Measurements from ENCODE around the gene COG5.

The COG5 gene

GRCh38 chr7:107596881-107597581 is 33.3 kb upstream of the COG5 start (continued):
- TF ChIP-seq CTCF (tag by site-specific recombination; IDR thresholded peaks at IDR 0.05) (no peak), GFI1B (tag by site-specific recombination; IDR thresholded peaks at IDR 0.05) (peak; percentile 98), ZNF704 (tag by site-specific recombination; IDR thresholded peaks at IDR 0.05) (no peak), ZNF555 (tag by site-specific recombination; conservative IDR thresholded peaks at IDR 0.05) (no peak), ZNF18 (tag by site-specific recombination; IDR thresholded peaks at IDR 0.05) (peak; percentile 50; the same call in 1 of the 2 replicates)

- Histone ChIP-seq H3K9me3 (ENCODE audit: control insufficient read depth, insufficient read depth, low read depth, low read length) (no peaks in the 10 kb centered on the region), H3K4me1 (ENCODE audit: control insufficient read depth, insufficient read depth, low read length) (peaks cover 3% of the 10 kb centered on the region), H3K4me3 (ENCODE audit: low read depth, low read length) (no peak overlapping the region), H3K36me3 (ENCODE audit: control insufficient read depth in 2 of 2, insufficient read depth in 1 of 2, low read length in 2 of 2) (peaks cover 3 to 4% of the 10 kb centered on the region in 2 experiments; a peak in 2 of 3 replicates), H3K27ac (ENCODE audit: extremely low read depth, low read depth, low read length) (no peak overlapping the region)
- ChIA-PET POLR2A (no interaction called here), CTCF (no interaction called here)
- peak; percentile 65 for TF ChIP-seq ZBTB20 (tag by site-specific recombination; IDR thresholded peaks at IDR 0.05)
- no peak for TF ChIP-seq ZNF324 (tag by site-specific recombination; IDR thresholded peaks at IDR 0.05)
Observed at GRCh38 chr7:107594961-107595737, 31.4 kb upstream of the COG5 start.

- ChIA-PET CTCF (no interaction called here), POLR2A (no interaction called here)
- peaks cover 0 to 3% of the 10 kb centered on the region in 2 experiments; a peak in 2 of 3 replicates for H3K36me3 ChIP-seq (ENCODE audit: control insufficient read depth in 2 of 2, insufficient read depth in 1 of 2, low read length in 2 of 2)
- peaks cover 3% of the 10 kb centered on the region for H3K4me1 ChIP-seq (ENCODE audit: control insufficient read depth, insufficient read depth, low read length)
- no peak overlapping the region for H3K27ac ChIP-seq (ENCODE audit: extremely low read depth, low read depth, low read length)
- no peaks in the 10 kb centered on the region for H3K9me3 ChIP-seq (ENCODE audit: control insufficient read depth, insufficient read depth, low read depth, low read length)
- no peak overlapping the region for H3K4me3 ChIP-seq (ENCODE audit: low read depth, low read length)
- TF ChIP-seq ZNF792 (tag by site-specific recombination; IDR thresholded peaks at IDR 0.05) (no peak), ZBTB44 (tag by site-specific recombination; IDR thresholded peaks at IDR 0.05) (no peak), ZNF292 (tag by site-specific recombination; IDR thresholded peaks at IDR 0.05; ENCODE audit: borderline replicate concordance, low read depth) (no peak), SP2 (tag by site-specific recombination; IDR thresholded peaks at IDR 0.05) (no peak), ZNF311 (tag by site-specific recombination; IDR thresholded peaks at IDR 0.05; ENCODE audit: borderline replicate concordance) (no peak), ZNF266 (tag by site-specific recombination; IDR thresholded peaks at IDR 0.05; ENCODE audit: low read depth) (no peak), PRDM1 (tag by site-specific recombination; IDR thresholded peaks at IDR 0.05) (no peak), ZNF148 (tag by site-specific recombination; IDR thresholded peaks at IDR 0.05; ENCODE audit: borderline replicate concordance) (no peak), ZBTB26 (tag by site-specific recombination; optimal IDR thresholded peaks at IDR 0.05) (no peak), CTCF (tag by site-specific recombination; IDR thresholded peaks at IDR 0.05) (no peak), ZSCAN30 (tag by site-specific recombination; IDR thresholded peaks at IDR 0.05) (no peak), ZNF664 (tag by site-specific recombination; IDR thresholded peaks at IDR 0.05) (no peak)
Observed at GRCh38 chr7:107593025-107593410, 29.3 kb upstream of the COG5 start.

Measured in HEK293 (cell line).